ENCODE results near the gene RPLP2.

DNA sequence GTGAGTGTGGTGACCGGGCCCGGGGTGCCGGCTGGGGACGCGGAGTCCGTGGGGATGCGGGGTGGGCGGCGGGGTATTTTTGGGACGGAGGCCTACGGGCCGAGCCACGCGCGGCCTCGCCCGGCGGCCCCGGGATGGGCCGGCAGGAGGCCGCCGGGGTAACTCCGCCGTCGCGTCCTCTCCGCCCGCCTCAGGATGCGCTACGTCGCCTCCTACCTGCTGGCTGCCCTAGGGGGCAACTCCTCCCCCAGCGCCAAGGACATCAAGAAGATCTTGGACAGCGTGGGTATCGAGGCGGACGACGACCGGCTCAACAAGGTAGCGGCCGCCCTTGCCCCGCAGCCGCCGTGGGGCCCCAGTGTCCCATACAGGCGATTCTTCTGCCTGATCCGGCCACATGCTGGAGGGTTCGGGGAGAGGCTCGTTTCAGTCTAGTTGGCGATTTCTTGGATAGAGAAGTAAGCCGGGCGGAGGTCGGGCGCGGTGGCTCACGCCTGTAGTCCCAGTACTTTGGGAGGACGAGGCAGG is 337 bp downstream of the RPLP2 start:
- TF ChIP-seq POLR2A (IDR thresholded peaks at IDR 0.05; ENCODE audit: low read depth, low read length) (no peak; the same call in 1 of the 2 replicates), TAF1 (IDR thresholded peaks at IDR 0.05; ENCODE audit: borderline replicate concordance, low read depth, low read length) (no peak), POLR2AphosphoS5 (IDR thresholded peaks at IDR 0.05; ENCODE audit: low read depth, low read length) (no peak; the same call in 1 of the 2 replicates)

Measured in GM12892 (cell line).